ENCODE measurements around the gene KIAA1549.
"Not testable (repeated sequence)": the region's sequence is repeated elsewhere in the genome, so short reads cannot be mapped to it uniquely, and the experiment has no call there.

KIAA1549 gene

GRCh38 chr7:138798836-138799235, 182.4 kb downstream of the KIAA1549 start:
- no peak for DNase-seq

- no peak for DNase-seq
Measured at GRCh38 chr7:138797715-138798320, 183.4 kb downstream of the KIAA1549 start, which contains the start of the genes ATP6V0A4 and TMEM213. TSS of gene ATP6V0A4 (minus strand) at chr7:138798196. CDS start at chr7:138771247, 26,949 bp downstream. TSS of gene TMEM213 (plus strand) at chr7:138797994. CDS start at chr7:138798105, 111 bp downstream.

- DNase-seq, result not testable (repeated sequence)
Measured at GRCh38 chr7:138797046-138797445, 184.1 kb downstream of the KIAA1549 start.

- no peak for DNase-seq
Measured at GRCh38 chr7:138796038-138796615, 185.1 kb downstream of the KIAA1549 start.

GRCh38 chr7:138785587-138786437, 195.4 kb downstream of the KIAA1549 start:
- no peak for DNase-seq

GRCh38 chr7:138784692-138785091, 196.5 kb downstream of the KIAA1549 start:
- DNase-seq, result no peak

Measured in AML-193 (cell line).